Stimulated activated CD4-positive, alpha-beta T cell treated with anti-CD3 and anti-CD28 coated beads, Interleukin-15, amount 100 ng/mL, for 48 hours (primary cell): ENCODE results near the gene NXPE4.
"Not testable (repeated sequence)": the region's sequence is repeated elsewhere in the genome, so short reads cannot be mapped to it uniquely, and the experiment has no call there.

Experiments used
- DNase-seq, 2 donors: peaks; one replicate each; pipeline ENCODE4 v3.0.0-alpha.2; 2020; ENCODE audit warnings: low read depth in 2 of 2

Gene NXPE4

DNA sequence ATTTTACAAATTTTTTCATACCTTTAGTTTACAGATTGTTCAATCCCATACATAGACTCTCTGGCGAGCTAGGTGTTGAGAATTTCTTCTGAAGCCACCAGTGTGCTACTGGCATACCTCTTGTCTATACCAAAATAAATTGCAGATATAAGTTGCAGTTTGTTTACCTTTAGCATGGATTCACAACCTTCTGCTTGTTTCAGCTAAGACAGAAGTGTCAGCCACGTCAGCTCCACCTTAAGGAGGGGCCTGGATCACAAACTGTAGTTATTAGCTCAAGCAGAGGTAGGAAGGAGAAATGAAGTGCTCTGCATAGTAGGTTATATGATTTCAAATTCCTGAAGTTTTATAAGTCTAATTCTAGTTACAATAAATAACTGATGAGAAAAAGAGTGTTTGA, at the start of gene NXPE4:
NXPE4 (minus strand) TSS at position 216 of the 400 bp plus-strand sequence. CDS start 1,027 bp downstream, outside the sequence.
- DNase-seq, result no peak

DNA sequence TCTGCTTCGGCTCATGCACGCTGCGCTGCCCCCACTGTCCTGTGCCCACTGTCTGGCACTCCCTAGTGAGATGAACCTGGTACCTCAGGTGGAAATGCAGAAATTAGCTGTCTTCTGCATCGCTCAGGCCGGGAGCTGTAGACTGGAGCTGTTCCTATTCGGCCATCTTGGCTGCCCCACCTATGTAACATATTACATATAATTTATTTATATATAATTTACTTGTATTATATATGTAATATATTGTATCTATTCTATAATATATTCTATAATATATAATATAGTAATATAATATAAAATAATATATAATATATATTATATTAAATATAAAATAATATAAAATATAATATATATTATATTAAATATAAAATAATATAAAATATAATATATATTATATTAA, 43.9 kb upstream of the NXPE4 start:
- not testable (repeated sequence) for DNase-seq

DNA sequence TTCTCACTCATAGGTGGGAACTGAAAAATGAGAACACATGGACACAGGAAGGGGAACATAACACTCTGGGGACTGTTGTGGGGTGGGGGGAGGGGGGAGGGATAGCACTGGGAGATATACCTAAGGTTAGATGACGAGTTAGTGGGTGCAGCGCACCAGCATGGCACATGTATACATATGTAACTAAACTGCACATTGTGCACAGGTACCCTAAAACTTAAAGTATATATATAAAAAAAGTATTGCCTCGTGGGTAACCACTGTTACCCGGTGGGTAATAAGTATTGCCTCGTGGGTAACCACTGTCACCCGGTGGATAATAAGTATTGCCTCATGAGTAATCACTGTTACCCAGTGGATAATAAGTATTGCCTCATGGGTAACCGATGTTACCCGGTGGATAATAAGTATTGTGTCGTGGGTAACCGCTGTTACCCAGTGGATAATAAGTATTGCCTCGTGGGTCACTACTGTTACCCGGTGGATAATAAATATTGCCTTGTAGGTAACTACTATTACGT, 35.9 kb upstream of the NXPE4 start:
- DNase-seq, result not testable (repeated sequence)

- no peak for DNase-seq
These were observed 29.7 kb upstream of the NXPE4 start for GRCh38 chr11:114625294-114625693.

- no peak for DNase-seq
These were observed 29.0 kb upstream of the NXPE4 start for GRCh38 chr11:114624455-114625207.

DNA sequence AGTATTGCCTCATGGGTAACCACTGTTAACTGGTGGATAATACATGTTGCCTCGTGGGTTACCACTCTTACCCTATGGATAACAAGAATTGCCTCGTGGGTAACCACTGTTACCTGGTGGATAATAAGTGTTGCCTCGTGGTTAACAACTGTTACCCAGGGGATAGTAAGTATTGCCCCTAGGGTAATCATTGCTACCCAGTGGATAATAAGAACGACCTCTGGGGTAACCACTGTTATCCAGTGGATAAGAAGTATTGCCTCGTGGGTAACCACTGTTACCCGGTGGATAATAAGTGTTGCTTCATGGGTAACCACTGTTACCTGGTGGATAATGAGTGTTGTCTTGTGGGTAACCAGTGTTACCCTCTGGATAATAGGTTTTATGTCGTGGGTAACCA, 28.1 kb upstream of the NXPE4 start:
- DNase-seq, result no peak

DNA sequence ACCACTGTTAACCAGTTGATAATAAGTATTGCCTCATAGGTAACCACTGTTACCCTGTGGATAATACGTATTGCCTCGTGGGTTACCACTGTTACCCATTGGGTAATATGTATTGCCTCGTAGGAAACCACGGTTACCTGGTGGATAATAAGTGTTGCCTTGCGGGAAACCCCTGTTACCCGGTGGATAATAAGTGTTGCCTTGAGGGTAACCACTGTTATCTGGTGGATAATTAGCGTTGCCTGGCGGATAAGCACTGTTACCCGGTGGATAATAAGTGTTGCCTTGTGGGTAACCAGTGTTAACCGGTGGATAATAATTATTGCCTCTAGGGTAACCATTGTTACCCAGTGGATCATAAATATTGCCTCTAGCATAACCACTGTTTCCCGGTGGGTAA, 27.3 kb upstream of the NXPE4 start:
- no peak for DNase-seq

- DNase-seq, result no peak
These were observed 26.6 kb upstream of the NXPE4 start for GRCh38 chr11:114621950-114622809.

GRCh38 chr11:114621072-114621471, 25.5 kb upstream of the NXPE4 start:
- no peak for DNase-seq

GRCh38 chr11:114619659-114620173, 24.1 kb upstream of the NXPE4 start:
- DNase-seq, result no peak

GRCh38 chr11:114618139-114618538, 22.6 kb upstream of the NXPE4 start:
- DNase-seq, result no peak

DNA sequence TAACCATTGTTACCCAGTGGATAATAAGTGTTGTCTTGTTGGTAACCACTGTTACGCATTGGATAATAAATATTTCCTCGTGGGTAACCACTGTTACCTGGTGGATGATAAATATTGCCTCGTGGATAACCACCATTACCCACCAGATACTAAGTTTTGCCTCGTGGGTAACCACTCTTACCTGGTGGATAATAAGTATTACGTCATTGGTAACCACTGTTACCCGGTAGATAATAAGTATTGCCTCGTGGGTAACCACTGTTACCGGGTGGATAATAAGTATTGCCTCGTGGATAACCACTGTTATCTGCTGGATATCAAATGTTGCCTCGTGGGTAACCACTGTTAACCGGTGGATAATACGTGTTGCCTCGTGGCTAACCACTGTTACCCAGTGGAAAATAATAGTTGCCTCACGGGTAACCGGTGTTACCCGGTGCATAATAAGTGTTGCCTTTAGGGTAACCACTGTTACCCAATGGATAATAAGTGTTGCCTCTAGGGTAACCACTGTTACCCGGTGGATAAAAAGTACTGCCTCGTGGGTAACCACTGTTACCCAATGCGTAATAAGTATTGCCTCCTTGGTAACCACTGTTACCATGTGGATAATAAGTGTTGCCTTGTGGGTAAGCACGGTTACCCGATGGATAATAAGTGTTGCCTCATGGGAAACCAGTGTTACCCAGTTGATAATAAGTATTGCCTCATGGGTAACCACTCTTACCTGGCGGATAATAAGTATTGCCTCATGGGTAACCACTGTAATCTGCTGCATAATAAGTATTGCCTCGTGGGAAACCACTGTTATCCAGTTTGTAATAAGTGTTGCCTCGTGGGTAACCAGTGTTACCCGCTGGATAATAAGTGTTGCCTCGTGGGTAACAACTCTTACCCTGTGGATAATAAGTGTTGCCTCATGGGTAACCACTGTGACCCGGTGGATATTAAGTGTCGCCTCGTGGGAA, 21.9 kb upstream of the NXPE4 start:
- DNase-seq, result no peak

DNA sequence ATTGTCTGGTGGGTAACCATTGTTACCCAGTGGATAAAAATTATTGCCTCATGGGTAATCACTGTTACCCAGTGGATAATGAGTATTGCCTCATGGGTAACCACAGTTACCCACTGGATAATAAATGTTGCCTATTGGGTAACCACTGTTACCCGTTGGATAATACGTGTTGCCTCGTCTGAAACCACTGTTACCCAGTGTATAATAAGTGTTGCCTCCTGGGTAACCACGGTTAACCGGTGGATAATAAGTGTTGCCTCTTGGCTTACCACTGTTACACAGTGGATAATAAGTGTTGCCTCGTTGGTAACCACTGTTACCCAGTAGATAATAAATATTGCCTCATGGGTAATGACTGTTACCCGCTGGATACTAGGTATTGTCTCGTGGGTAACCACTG, 20.9 kb upstream of the NXPE4 start:
- DNase-seq, result no peak

DNA sequence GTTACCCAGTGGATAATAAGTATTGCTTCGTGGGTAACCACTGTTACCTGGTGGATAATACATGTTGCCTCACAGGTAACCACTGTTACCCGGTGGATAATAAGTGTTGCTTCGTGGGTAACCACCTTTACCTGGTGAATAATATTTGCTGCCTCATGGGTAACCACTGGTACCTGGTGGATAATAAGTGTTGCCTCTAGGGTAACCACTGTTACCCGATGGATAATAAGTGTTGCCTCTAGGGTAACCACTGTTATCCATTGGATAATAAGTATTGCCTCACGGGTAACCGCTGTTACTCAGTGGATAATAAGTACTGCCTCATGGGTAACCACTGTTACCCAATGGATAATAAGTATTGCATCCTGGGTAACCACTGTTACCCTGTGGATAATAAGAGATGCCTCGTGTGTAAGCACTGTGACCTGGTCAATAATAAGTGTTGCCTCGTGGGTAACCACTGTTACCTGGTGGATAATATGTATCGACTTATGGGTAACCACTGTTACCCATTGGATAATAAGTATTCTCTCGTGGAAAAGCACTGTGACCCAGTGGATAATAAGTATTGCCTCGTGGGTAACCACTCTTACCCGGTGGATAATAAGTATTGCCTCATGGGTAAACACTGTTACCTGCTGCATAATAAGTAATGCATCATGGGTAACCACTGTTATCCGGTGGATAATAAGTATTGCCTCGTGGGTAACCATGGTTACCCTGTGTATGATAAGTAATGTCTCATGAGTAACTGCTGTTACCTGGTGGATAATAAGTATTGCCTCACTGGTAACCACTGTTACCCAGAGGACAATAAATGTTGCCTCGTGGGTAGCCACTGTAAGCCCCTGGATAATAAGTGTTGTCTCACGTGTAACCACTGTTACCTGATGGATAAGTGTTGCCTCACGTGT, 20.1 kb upstream of the NXPE4 start:
- DNase-seq, result no peak

GRCh38 chr11:114614127-114614720, 18.6 kb upstream of the NXPE4 start:
- no peak for DNase-seq

DNA sequence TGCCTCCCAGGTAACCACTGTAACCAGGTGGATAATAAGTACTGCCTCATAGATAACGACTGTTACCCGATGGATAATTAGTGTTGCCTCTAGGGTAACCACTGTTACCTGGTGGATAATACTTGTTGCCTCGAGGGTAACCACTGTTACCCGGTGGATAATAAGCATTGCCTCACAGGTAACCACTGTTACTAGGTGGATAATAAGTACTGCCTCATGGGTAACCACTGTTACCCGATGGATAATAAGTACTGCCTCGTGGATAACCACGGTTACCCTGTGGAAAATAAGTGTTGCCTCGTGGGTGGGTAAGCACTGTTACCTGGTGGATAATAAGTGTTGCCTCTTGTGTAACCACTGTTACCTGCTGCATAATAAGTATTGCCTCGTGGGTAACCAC, 17.5 kb upstream of the NXPE4 start:
- not testable (repeated sequence) for DNase-seq

- DNase-seq, result no peak
These were observed 17.1 kb upstream of the NXPE4 start for GRCh38 chr11:114612686-114613085.

- not testable (repeated sequence) for DNase-seq
These were observed 16.6 kb upstream of the NXPE4 start for GRCh38 chr11:114612199-114612598.

DNA sequence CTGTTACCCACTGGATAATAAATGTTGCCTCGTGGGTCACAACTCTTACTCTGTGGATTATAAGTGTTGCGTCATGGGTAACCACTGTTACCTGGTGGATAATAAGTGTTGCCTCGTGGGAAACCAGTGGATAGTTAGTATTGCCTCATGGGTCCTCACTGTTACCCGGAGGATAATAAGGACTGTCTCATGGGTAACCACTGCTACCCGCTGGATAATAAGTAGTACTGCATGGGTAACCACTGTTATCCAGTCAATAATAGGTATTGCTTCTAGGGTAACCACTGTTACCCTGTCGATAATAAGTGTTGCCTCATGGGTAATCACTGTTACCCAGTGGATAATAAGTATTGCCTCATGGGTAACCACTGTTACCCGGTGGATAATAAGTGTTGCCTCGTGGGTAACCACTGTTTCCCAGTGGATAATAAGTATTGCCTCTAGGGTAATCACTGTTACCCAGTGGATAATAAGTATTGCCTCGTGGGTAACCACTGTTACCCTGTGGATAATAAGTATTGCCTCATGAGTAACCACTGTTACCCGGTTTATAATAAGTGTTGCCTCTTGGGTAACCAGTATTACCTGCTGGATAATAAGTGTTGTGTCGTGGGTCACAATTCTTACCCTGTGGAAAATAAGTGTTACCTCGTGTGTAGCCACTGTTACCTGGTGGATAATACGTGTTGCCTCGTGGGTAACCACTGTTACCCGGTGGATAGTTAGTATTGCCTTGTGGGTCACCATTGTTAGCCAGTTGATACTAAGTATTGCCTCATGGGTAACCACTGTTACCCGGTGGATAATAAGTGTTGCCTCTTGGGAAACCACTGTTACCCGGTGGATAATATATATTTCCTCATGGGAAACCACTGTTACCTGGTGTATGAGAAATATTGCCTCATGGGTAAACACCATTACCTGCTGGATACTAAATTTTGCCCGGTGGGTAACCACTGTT, 15.7 kb upstream of the NXPE4 start:
- no peak for DNase-seq
